OCI-LY1 (cell line): ENCODE measurements around the gene BASP1.
A peak's percentile ranks its signal among the peaks of the same experiment; 100 is the strongest.
"Not testable (repeated sequence)": the region's sequence is repeated elsewhere in the genome, so short reads cannot be mapped to it uniquely, and the experiment has no call there.

Experiments used
- H2AFZ ChIP-seq: fragments of 200-600 bp; sonication (generic), shearing (Covaris generic); 2 replicates; pipeline ENCODE4 v1.6.0; 2014; ENCODE audit warnings: antibody characterized with exemption, mild to moderate bottlenecking, low read length
- H3F3A ChIP-seq: fragments of 200-600 bp; sonication (generic), shearing (Covaris generic); 2 replicates; pipeline ENCODE4 v1.6.0; 2014; ENCODE audit warnings: mild to moderate bottlenecking, antibody characterized with exemption, low read length, moderate library complexity; ENCODE audit not compliant: insufficient read depth
- H3K27ac ChIP-seq: fragments of 200-600 bp; sonication (generic); 2 replicates; pipeline ENCODE4 v1.5.1; 2014; ENCODE audit warnings: low read length, mixed run types, mild to moderate bottlenecking, low read depth; ENCODE audit not compliant: poor library complexity, severe bottlenecking
- H3K27me3 ChIP-seq: fragments of 200-600 bp; sonication (generic); 2 replicates; pipeline ENCODE4 v1.6.0; 2014; ENCODE audit warnings: antibody characterized with exemption, mild to moderate bottlenecking, low read length, moderate library complexity; ENCODE audit not compliant: insufficient read depth
- H3K36me3 ChIP-seq: fragments of 200-600 bp; sonication (generic); 2 replicates; pipeline ENCODE4 v1.6.1; 2014; ENCODE audit warnings: mild to moderate bottlenecking, antibody characterized with exemption, low read length, moderate library complexity, mixed read lengths; ENCODE audit not compliant: insufficient read depth
- H3K4me1 ChIP-seq: fragments of 200-600 bp; sonication (generic); 2 replicates; pipeline ENCODE4 v1.5.1; 2014; ENCODE audit warnings: mild to moderate bottlenecking, low read length, moderate library complexity; ENCODE audit not compliant: insufficient read depth, severe bottlenecking
- H3K4me2 ChIP-seq: fragments of 200-600 bp; sonication (generic), shearing (Covaris generic); 2 replicates; pipeline ENCODE4 v1.6.1; 2014; ENCODE audit warnings: low read length
- H3K4me3 ChIP-seq: fragments of 200-600 bp; sonication (generic); 2 replicates; pipeline ENCODE4 v1.5.1; 2014; ENCODE audit warnings: low read length, low read depth, mild to moderate bottlenecking, mixed read lengths; ENCODE audit not compliant: poor library complexity, severe bottlenecking
- H3K79me2 ChIP-seq: fragments of 200-600 bp; shearing (Covaris generic); 2 replicates; pipeline ENCODE4 v1.6.1; 2016; ENCODE audit warnings: mixed run types, low read length, mixed read lengths; ENCODE audit not compliant: insufficient read depth
- H3K9ac ChIP-seq: fragments of 200-600 bp; sonication (generic), shearing (Covaris generic); 2 replicates; pipeline ENCODE4 v1.6.1; 2014; ENCODE audit warnings: mild to moderate bottlenecking, low read length, mixed read lengths
- H3K9me2 ChIP-seq: fragments of 200-600 bp; sonication (generic), shearing (Covaris generic); 2 replicates; pipeline ENCODE4 v1.6.1; 2014; ENCODE audit warnings: low read depth, mild to moderate bottlenecking, low read length, mixed read lengths
- H3K9me3 ChIP-seq: fragments of 200-600 bp; shearing (Covaris generic); 2 replicates; pipeline ENCODE4 v1.6.1; 2014; ENCODE audit warnings: low read length, mixed read lengths
- H4K20me1 ChIP-seq: fragments of 200-600 bp; sonication (generic), shearing (Covaris generic); 2 replicates; pipeline ENCODE4 v1.6.0; 2016; ENCODE audit warnings: mild to moderate bottlenecking, low read length; ENCODE audit not compliant: insufficient read depth
- CTCF ChIP-seq: fragments of 200-600 bp; sonication (generic), shearing (Covaris generic); IDR thresholded peaks from 2 replicates; pipeline ENCODE4 v1.5.1; 2017; ENCODE audit warnings: mild to moderate bottlenecking, antibody characterized with exemption, low read length, moderate library complexity, mixed read lengths
- EZH2 ChIP-seq: fragments of 200-600 bp; sonication (generic), shearing (Covaris generic); IDR thresholded peaks from 2 replicates; pipeline ENCODE4 v1.8.0; 2017; ENCODE audit warnings: borderline replicate concordance, mixed run types, mild to moderate bottlenecking, antibody characterized with exemption, low read length, moderate library complexity, mixed read lengths

The BASP1 gene

GRCh38 chr5:17241635-17242034 is 24.2 kb downstream of the BASP1 start:
- Histone ChIP-seq H3K27me3 (no peaks in the 10 kb centered on the region), H3K4me1 (peaks cover 75% of the 10 kb centered on the region), H3K9ac (peak overlapping the region; percentile 7; the same call in 1 of the 2 replicates), H2AFZ (no peak overlapping the region), H3K36me3 (peaks cover 58% of the 10 kb centered on the region), H3K9me2 (no peaks in the 10 kb centered on the region), H3K27ac (peak overlapping the region; percentile 71), H4K20me1 (no peaks in the 10 kb centered on the region), H3F3A (no peaks in the 10 kb centered on the region; the same call in 1 of the 2 replicates), H3K79me2 (peaks cover 96% of the 10 kb centered on the region), H3K4me2 (peak overlapping the region; percentile 56), H3K9me3 (no peaks in the 10 kb centered on the region), H3K4me3 (peak overlapping the region; percentile 24)
- TF ChIP-seq EZH2 (no peak), CTCF (no peak)

GRCh38 chr5:17243287-17244063 is 26.0 kb downstream of the BASP1 start:
- no peaks in the 10 kb centered on the region for H3K9me2 ChIP-seq
- no peaks in the 10 kb centered on the region for H3K9me3 ChIP-seq
- no peaks in the 10 kb centered on the region for H4K20me1 ChIP-seq
- no peaks in the 10 kb centered on the region; the same call in 1 of the 2 replicates for H3F3A ChIP-seq
- H3K27ac ChIP-seq = peak overlapping the region; percentile 71
- no peaks in the 10 kb centered on the region for H3K27me3 ChIP-seq
- peaks cover 96% of the 10 kb centered on the region for H3K79me2 ChIP-seq
- H3K36me3 ChIP-seq = peaks cover 69% of the 10 kb centered on the region
- H2AFZ ChIP-seq = no peak overlapping the region
- H3K4me2 ChIP-seq = peak overlapping the region; percentile 56; the same call in 1 of the 2 replicates
- no peak overlapping the region for H3K9ac ChIP-seq
- H3K4me3 ChIP-seq = no peak overlapping the region
- H3K4me1 ChIP-seq = peaks cover 61% of the 10 kb centered on the region
- TF ChIP-seq CTCF = no peak
- TF ChIP-seq EZH2 = no peak

- Histone ChIP-seq H3K36me3 (peaks cover 80% of the 10 kb centered on the region), H3K9me2 (no peaks in the 10 kb centered on the region), H3F3A (no peaks in the 10 kb centered on the region; the same call in 1 of the 2 replicates), H3K4me2 (no peak overlapping the region), H4K20me1 (no peaks in the 10 kb centered on the region), H3K4me3 (no peak overlapping the region), H2AFZ (no peak overlapping the region), H3K79me2 (peaks cover 97% of the 10 kb centered on the region), H3K9me3 (no peaks in the 10 kb centered on the region), H3K9ac (no peak overlapping the region), H3K4me1 (peaks cover 37% of the 10 kb centered on the region), H3K27me3 (no peaks in the 10 kb centered on the region), H3K27ac (no peak overlapping the region)
- TF ChIP-seq EZH2 (no peak), CTCF (no peak)
Measured at GRCh38 chr5:17249029-17249634, 31.7 kb downstream of the BASP1 start.

- H3K9me2 ChIP-seq, H3K27me3 ChIP-seq, H3K4me3 ChIP-seq, H4K20me1 ChIP-seq, H3K27ac ChIP-seq, H3F3A ChIP-seq, H3K9ac ChIP-seq, H3K4me2 ChIP-seq, H2AFZ ChIP-seq, H3K9me3 ChIP-seq: not testable (repeated sequence)
- peaks cover 42% of the 10 kb centered on the region for H3K4me1 ChIP-seq
- peaks cover 98% of the 10 kb centered on the region for H3K79me2 ChIP-seq
- H3K36me3 ChIP-seq = peaks cover 84% of the 10 kb centered on the region
Measured at GRCh38 chr5:17249841-17250240, 32.4 kb downstream of the BASP1 start.
